OCI-LY7 (cell line): ENCODE data around the gene RNF150. TPM values are rescaled to one million over a fixed set of nuclear protein-coding genes. Genes with fewer than 3 reads are reported as not detected.

ENCODE experiments used
- BruUV-seq: library from RNA; stranded (reverse); fragments of 400-500 nt; replicated peaks from 2 replicates; lab custom pipeline; 2021; lab: Mats Ljungman, UMichigan
- CTCF ChIA-PET: fragments of 300-600 bp; sonication (Branson Sonifier 250); formaldehyde crosslinking; loops from one replicate; lab custom pipeline; 2022; ENCODE audit warnings: antibody characterized with exemption; ENCODE audit not compliant: unreplicated experiment; lab: Charles Lee
- POLR2A ChIA-PET: fragments of 300-600 bp; sonication (Branson Sonifier 250); formaldehyde crosslinking; loops from one replicate; lab custom pipeline; 2022; ENCODE audit warnings: antibody characterized with exemption; lab: Charles Lee
- DNase-seq: peaks from one replicate; pipeline ENCODE4 v3.0.0-alpha.2; 2015; ENCODE audit warnings: low spot score
- H2AFZ ChIP-seq: fragments of 200-600 bp; sonication (generic), shearing (Covaris generic); 2 replicates; pipeline ENCODE4 v1.6.1; 2014; ENCODE audit warnings: mild to moderate bottlenecking, antibody characterized with exemption, low read length, moderate library complexity
- H3K27ac ChIP-seq: fragments of 200-600 bp; sonication (generic); 2 replicates; pipeline ENCODE4 v1.5.1; 2014; ENCODE audit warnings: mixed run types, low read depth, mild to moderate bottlenecking, moderate library complexity, low read length, inconsistent platforms; ENCODE audit not compliant: poor library complexity, severe bottlenecking
- H3K36me3 ChIP-seq: fragments of 200-600 bp; sonication (generic); 2 replicates; pipeline ENCODE4 v1.6.1; 2014; ENCODE audit warnings: mild to moderate bottlenecking, antibody characterized with exemption, low read length, moderate library complexity, mixed read lengths; ENCODE audit not compliant: insufficient read depth
- H3K4me1 ChIP-seq: fragments of 200-600 bp; sonication (generic); 2 replicates; pipeline ENCODE4 v1.5.1; 2014; ENCODE audit warnings: mild to moderate bottlenecking, low read length; ENCODE audit not compliant: insufficient read depth, poor library complexity, severe bottlenecking
- H3K4me2 ChIP-seq: fragments of 200-600 bp; sonication (generic); 2 replicates; pipeline ENCODE4 v1.6.1; 2014; ENCODE audit warnings: mild to moderate bottlenecking, low read length
- H3K4me3 ChIP-seq: fragments of 200-600 bp; sonication (generic); 2 replicates; pipeline ENCODE4 v1.5.1; 2014; ENCODE audit warnings: mild to moderate bottlenecking, low read depth, low read length; ENCODE audit not compliant: poor library complexity, severe bottlenecking
- H3K79me2 ChIP-seq: fragments of 200-600 bp; sonication (generic); 2 replicates; pipeline ENCODE4 v1.6.1; 2016; ENCODE audit warnings: low read depth, mild to moderate bottlenecking, low read length, moderate library complexity, mixed read lengths; ENCODE audit not compliant: insufficient read depth
- H3K9me2 ChIP-seq: fragments of 200-600 bp; sonication (generic); 2 replicates; pipeline ENCODE4 v1.6.1; 2016; ENCODE audit warnings: mild to moderate bottlenecking, low read length, mixed read lengths; ENCODE audit not compliant: insufficient read depth
- H3K9me3 ChIP-seq: fragments of 200-600 bp; sonication (generic); 2 replicates; pipeline ENCODE4 v1.6.1; 2014; ENCODE audit warnings: mild to moderate bottlenecking, mixed run types, low read length, mixed read lengths
- H4K20me1 ChIP-seq: fragments of 200-600 bp; sonication (generic); 2 replicates; pipeline ENCODE4 v1.6.1; 2014; ENCODE audit warnings: mild to moderate bottlenecking, antibody characterized with exemption, low read length, moderate library complexity, mixed read lengths; ENCODE audit not compliant: insufficient read depth
- CTCF ChIP-seq: fragments of 200-600 bp; sonication (generic); conservative IDR thresholded peaks from 2 replicates; pipeline ENCODE4 v1.5.1; 2014; ENCODE audit warnings: mild to moderate bottlenecking, antibody characterized with exemption, low read length, moderate library complexity, mixed read lengths
- EZH2phosphoT487 ChIP-seq: fragments of 200-600 bp; sonication (generic); IDR thresholded peaks from 2 replicates; pipeline ENCODE4 v1.6.1; 2018; ENCODE audit warnings: low read depth, borderline replicate concordance, mild to moderate bottlenecking, mixed run types, antibody characterized with exemption, low read length, moderate library complexity, mixed read lengths
- intact Hi-C: fragments of 100-400 bp; cut with micrococcal nuclease; formaldehyde crosslinking; loops from one replicate; pipeline ENCODE4 v1.10.0; 2022; ENCODE audit not compliant: unreplicated experiment
- total RNA-seq, 2 experiments: library from RNA; depleted of rRNA in 1 of 2; stranded (reverse); fragments of >200 nt in 1 of 2; shearing (Covaris generic) in 1 of 2; gene quantifications; 2 replicates each; pipeline ENCODE4 v1.2.3, GENCODE V29; 2014 to 2022

The RNF150 gene
- total RNA-seq, 2 experiments from 2014 or later = not detected

- H3K36me3 ChIP-seq = no peaks in the 10 kb centered on the region; the same call in 1 of the 2 replicates
- no peaks in the 10 kb centered on the region for H3K79me2 ChIP-seq
- intact Hi-C loops = no loop called here
- no peak overlapping the region for H3K4me3 ChIP-seq
- H3K27ac ChIP-seq = no peak overlapping the region
- CTCF ChIA-PET = no interaction called here
- no peak for TF ChIP-seq CTCF
- TF ChIP-seq EZH2phosphoT487 = no peak
- BruUV-seq = no TSS peak
- no peak for DNase-seq
- POLR2A ChIA-PET = interaction anchor here (0.7 to 1.5 kb wide), 8 partner anchors 8 to 214 kb away, joined by 3 to 5 read pairs (median 4); partner anchors contain the start of gene TBC1D9
- H3K9me3 ChIP-seq = peaks cover 5% of the 10 kb centered on the region; the same call in 1 of the 2 replicates
- no peaks in the 10 kb centered on the region for H4K20me1 ChIP-seq
- no peak overlapping the region for H3K4me2 ChIP-seq
- H3K4me1 ChIP-seq = peaks cover 7% of the 10 kb centered on the region
- H3K9me2 ChIP-seq = no peaks in the 10 kb centered on the region
- no peak overlapping the region for H2AFZ ChIP-seq
These were observed 293.1 kb downstream of the RNF150 start for GRCh38 chr4:140839888-140840790.

GRCh38 chr4:140839406-140839805 is 293.9 kb downstream of the RNF150 start:
- no peaks in the 10 kb centered on the region for H3K36me3 ChIP-seq
- BruUV-seq = no TSS peak
- ChIA-PET POLR2A (interaction anchor here (0.6 to 1.6 kb wide), 6 partner anchors 8 to 617 kb away, joined by 3 to 5 read pairs (median 4); partner anchors contain the start of gene TBC1D9), CTCF (interaction anchor here (0.6 kb wide), 1 partner anchor 48 kb away, joined by 3 read pairs; no protein-coding TSS in a partner anchor)
- no peak for TF ChIP-seq CTCF
- TF ChIP-seq EZH2phosphoT487 = no peak
- no peak overlapping the region for H3K4me3 ChIP-seq
- intact Hi-C loops = no loop called here
- H3K4me1 ChIP-seq = peaks cover 7% of the 10 kb centered on the region
- H3K27ac ChIP-seq = no peak overlapping the region
- H3K9me2 ChIP-seq = no peaks in the 10 kb centered on the region
- no peaks in the 10 kb centered on the region for H3K79me2 ChIP-seq
- H3K9me3 ChIP-seq = peaks cover 5% of the 10 kb centered on the region; the same call in 1 of the 2 replicates
- DNase-seq = no peak
- H2AFZ ChIP-seq = no peak overlapping the region
- no peak overlapping the region for H3K4me2 ChIP-seq
- H4K20me1 ChIP-seq = no peaks in the 10 kb centered on the region
